Coronary artery (tissue), 2 donors: ENCODE data around the gene FGD4.

Experiments
- DNase-seq: peaks from one replicate; pipeline ENCODE4 v3.0.0-alpha.2; 2017; ENCODE audit warnings: low spot score
- H3K27ac ChIP-seq, 2 donors: fragments of 200-600 bp; sonication (generic); one replicate each; pipeline ENCODE4 v1.5.1; 2016 to 2019
- H3K4me3 ChIP-seq: fragments of 200-600 bp; sonication (generic); 2 replicates; pipeline ENCODE4 v1.5.1; 2016; ENCODE audit warnings: mild to moderate bottlenecking, moderate library complexity
- TF ChIP-seq, protein P1 (sequence below): fragments of 200-600 bp; sonication (generic); IDR thresholded peaks from one replicate; pipeline ENCODE4 v1.5.1; 2019; ENCODE audit warnings: antibody characterized with exemption

Gene FGD4

DNA sequence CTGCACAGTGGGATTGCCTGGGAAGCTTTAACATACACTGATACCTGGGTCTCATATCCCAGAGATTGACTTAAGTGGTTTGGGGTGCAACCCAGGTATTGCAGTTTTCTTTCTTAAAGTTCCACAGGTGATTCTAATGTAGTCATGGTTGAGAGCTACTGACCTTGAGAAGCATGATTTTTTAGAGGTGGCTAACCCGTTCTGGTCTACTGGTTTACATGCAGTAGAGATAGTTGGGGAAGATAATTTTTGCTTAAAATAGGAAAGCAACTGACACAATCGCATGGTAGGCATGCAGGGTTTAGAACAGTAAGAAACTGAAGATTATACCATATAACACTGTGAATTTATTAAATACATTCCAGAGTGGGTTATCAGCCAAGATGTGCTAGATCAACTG lies 145.5 kb downstream of the FGD4 start:
- Histone ChIP-seq H3K4me3 (no peak overlapping the region), H3K27ac (no peak overlapping the region)
- TF ChIP-seq, protein P1, sequence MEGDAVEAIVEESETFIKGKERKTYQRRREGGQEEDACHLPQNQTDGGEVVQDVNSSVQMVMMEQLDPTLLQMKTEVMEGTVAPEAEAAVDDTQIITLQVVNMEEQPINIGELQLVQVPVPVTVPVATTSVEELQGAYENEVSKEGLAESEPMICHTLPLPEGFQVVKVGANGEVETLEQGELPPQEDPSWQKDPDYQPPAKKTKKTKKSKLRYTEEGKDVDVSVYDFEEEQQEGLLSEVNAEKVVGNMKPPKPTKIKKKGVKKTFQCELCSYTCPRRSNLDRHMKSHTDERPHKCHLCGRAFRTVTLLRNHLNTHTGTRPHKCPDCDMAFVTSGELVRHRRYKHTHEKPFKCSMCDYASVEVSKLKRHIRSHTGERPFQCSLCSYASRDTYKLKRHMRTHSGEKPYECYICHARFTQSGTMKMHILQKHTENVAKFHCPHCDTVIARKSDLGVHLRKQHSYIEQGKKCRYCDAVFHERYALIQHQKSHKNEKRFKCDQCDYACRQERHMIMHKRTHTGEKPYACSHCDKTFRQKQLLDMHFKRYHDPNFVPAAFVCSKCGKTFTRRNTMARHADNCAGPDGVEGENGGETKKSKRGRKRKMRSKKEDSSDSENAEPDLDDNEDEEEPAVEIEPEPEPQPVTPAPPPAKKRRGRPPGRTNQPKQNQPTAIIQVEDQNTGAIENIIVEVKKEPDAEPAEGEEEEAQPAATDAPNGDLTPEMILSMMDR = no peak
- DNase-seq = no peak

DNA sequence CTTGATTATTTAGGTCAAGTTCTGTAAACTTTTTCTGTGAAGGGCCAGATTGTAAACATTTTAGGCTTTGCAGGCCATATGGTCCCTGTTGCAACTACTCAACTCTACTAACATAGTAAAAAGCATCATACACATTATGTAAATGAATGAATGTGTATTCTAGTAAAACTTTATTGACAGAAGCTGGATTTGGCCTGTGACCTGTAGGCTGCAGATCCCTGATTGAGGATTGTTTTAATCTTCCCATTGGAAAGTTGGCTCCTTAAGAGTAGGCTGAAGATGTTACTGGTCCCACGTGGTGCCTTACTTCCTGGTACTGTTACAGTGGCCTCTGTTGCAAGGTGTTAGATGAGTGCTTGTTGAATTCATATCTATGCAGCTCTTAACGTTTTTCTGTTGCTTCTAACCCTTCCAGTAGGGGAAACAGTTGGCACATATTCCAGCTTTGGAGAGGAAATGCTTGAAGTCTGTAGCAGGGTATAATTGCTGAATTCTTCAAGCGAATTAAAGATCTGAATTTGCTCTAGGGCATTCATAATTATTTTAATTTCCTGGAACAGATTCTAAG lies 146.1 kb downstream of the FGD4 start:
- TF ChIP-seq, protein P1 = no peak
- Histone ChIP-seq H3K4me3 (no peak overlapping the region), H3K27ac (no peak overlapping the region)
- no peak for DNase-seq

GRCh38 chr12:32546272-32546671 lies 146.9 kb downstream of the FGD4 start:
- Histone ChIP-seq H3K4me3 (no peak overlapping the region), H3K27ac (no peak overlapping the region)
- no peak for DNase-seq
- TF ChIP-seq, protein P1 = no peak

GRCh38 chr12:32548691-32549281 lies 149.4 kb downstream of the FGD4 start:
- peak overlapping the region; percentile 12 to 88 for H3K27ac ChIP-seq
- DNase-seq = peak; percentile 80
- peak overlapping the region; percentile 58 for H3K4me3 ChIP-seq
- TF ChIP-seq, protein P1 = no peak

- TF ChIP-seq, protein P1 = no peak
- DNase-seq = no peak
- H3K27ac ChIP-seq = peak overlapping the region; percentile 12 to 88
- peak overlapping the region; percentile 58 for H3K4me3 ChIP-seq
Measured at GRCh38 chr12:32549675-32550079, 150.3 kb downstream of the FGD4 start.

DNA sequence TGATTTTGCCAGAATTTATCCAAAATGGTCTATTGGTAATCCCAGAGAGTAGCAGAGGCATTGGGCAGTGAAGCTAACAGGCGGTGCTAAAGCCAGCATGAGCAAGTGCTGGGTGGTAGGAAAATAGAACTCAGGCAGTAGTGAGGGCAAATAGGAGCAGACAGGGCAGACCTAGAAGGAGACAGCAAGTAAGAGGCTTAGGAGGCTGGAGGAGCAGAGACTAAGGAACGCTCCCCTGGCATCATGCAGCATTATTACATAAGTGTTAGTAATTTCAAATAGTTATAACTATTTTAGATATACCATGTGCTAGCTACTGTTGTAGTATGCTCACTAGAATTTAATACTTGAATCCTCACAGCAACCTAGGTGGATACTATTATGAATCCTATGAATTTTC lies 151.7 kb downstream of the FGD4 start:
- H3K27ac ChIP-seq = no peak overlapping the region
- no peak for DNase-seq
- H3K4me3 ChIP-seq = no peak overlapping the region
- TF ChIP-seq, protein P1 = no peak

DNA sequence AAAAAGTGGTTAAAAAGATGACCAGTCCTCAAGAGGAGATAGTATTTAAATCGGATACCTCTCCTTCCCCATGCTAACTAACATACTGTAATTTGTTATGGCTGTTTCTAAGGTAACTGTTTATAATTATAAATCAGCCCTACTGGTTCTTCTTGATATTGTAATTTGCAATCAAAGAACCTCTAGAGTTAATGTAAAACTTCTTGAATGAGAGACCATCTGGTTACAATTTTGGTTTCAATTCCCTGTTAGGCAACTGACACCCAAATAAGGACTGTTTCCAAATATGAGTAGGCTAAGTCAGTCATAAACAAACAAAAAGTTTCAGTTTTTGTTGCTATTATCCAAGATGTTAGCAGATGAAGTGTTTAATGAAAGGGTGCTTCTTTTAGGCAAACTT lies 159.5 kb downstream of the FGD4 start:
- TF ChIP-seq, protein P1 = no peak
- peak overlapping the region in 1 of 2 donors; percentile 42 for H3K27ac ChIP-seq
- DNase-seq = no peak
- H3K4me3 ChIP-seq = peak overlapping the region; percentile 50
